IMR-90 (cell line): ENCODE results near the gene TEAD1. TPM values are rescaled to one million over a fixed set of nuclear protein-coding genes. Genes with fewer than 3 reads are reported as not detected.
A peak's percentile ranks its signal among the peaks of the same experiment; 100 is the strongest.

ENCODE experiments used
- ATAC-seq: fragments of 200-7000 bp; cut with Tn5 transposase; 2 replicates; pipeline ENCODE4 v1.9.1; 2020; ENCODE audit warnings: low read depth, mild to moderate bottlenecking, moderate library complexity
- BruUV-seq: library from RNA; stranded (reverse); fragments of 400-500 nt; replicated peaks from 2 replicates; lab custom pipeline; 2021; lab: Mats Ljungman, UMichigan
- CTCF ChIA-PET: fragments of 300-600 bp; formaldehyde crosslinking; extraction: SDS; loops from one replicate; lab custom pipeline; 2021; ENCODE audit warnings: antibody characterized with exemption; lab: Yijun Ruan, JAX
- POLR2A ChIA-PET: fragments of 300-600 bp; sonication (Branson Sonifier 250); formaldehyde crosslinking; loops from one replicate; lab custom pipeline; 2022; ENCODE audit warnings: antibody characterized with exemption; ENCODE audit not compliant: unreplicated experiment; lab: Charles Lee
- DNase-seq: peaks from one replicate; pipeline ENCODE4 v3.0.0; 2013
- H2AFZ ChIP-seq: replicated peaks from 2 replicates; pipeline ENCODE3; 2013; ENCODE audit warnings: low read length, mild to moderate bottlenecking; ENCODE audit not compliant: poor library complexity
- H2AK5ac ChIP-seq: 2 replicates; pipeline ENCODE4 v1.6.1; 2013; ENCODE audit warnings: low read depth, low read length, inconsistent platforms
- H2AK9ac ChIP-seq: replicated peaks from 2 replicates; pipeline ENCODE3; 2013; ENCODE audit warnings: mild to moderate bottlenecking, low read depth, low read length, moderate library complexity; ENCODE audit not compliant: poor library complexity
- H2BK120ac ChIP-seq: 2 replicates; pipeline ENCODE4 v1.6.1; 2013; ENCODE audit warnings: low read depth, low read length, inconsistent platforms
- H2BK15ac ChIP-seq: 3 replicates; pipeline ENCODE4 v1.6.1; 2013; ENCODE audit warnings: low read depth, low read length, inconsistent platforms
- H2BK20ac ChIP-seq: 2 replicates; pipeline ENCODE4 v1.6.1; 2013; ENCODE audit warnings: low read depth, mild to moderate bottlenecking, inconsistent platforms, low read length, moderate library complexity
- H2BK5ac ChIP-seq: 2 replicates; pipeline ENCODE4 v1.6.1; 2013; ENCODE audit warnings: mild to moderate bottlenecking, low read depth, low read length, inconsistent platforms; ENCODE audit not compliant: poor library complexity, severe bottlenecking
- H3K14ac ChIP-seq: replicated peaks from 2 replicates; pipeline ENCODE4 v1.6.1; 2013; ENCODE audit warnings: low read depth, low read length, inconsistent platforms
- H3K18ac ChIP-seq: 2 replicates; pipeline ENCODE4 v1.6.1; 2013; ENCODE audit warnings: low read depth, low read length, control low read depth
- H3K23ac ChIP-seq: 2 replicates; pipeline ENCODE4 v1.6.1; 2013; ENCODE audit warnings: low read depth, low read length, inconsistent platforms
- H3K27ac ChIP-seq: 2 replicates; pipeline ENCODE4 v1.5.1; 2013; ENCODE audit warnings: mild to moderate bottlenecking, control low read depth, low read length; ENCODE audit not compliant: insufficient read depth
- H3K27me3 ChIP-seq: 2 replicates; pipeline ENCODE4 v1.6.1; 2013; ENCODE audit warnings: low read length; ENCODE audit not compliant: control insufficient read depth, insufficient read depth
- H3K36me3 ChIP-seq: 2 replicates; pipeline ENCODE4 v1.6.1; 2013; ENCODE audit warnings: low read length, mixed read lengths; ENCODE audit not compliant: control insufficient read depth, insufficient read depth
- H3K4ac ChIP-seq: 2 replicates; pipeline ENCODE4 v1.6.1; 2013; ENCODE audit warnings: low read depth, low read length, inconsistent platforms
- H3K4me1 ChIP-seq: 2 replicates; pipeline ENCODE4 v1.6.1; 2013; ENCODE audit warnings: low read length, mixed read lengths; ENCODE audit not compliant: control insufficient read depth, insufficient read depth
- H3K4me2 ChIP-seq: 2 replicates; pipeline ENCODE4 v1.6.1; 2013; ENCODE audit warnings: low read depth, mild to moderate bottlenecking, control low read depth, low read length, moderate library complexity
- H3K4me3 ChIP-seq: 2 replicates; pipeline ENCODE4 v1.5.1; 2013; ENCODE audit warnings: low read depth, mild to moderate bottlenecking, control low read depth, low read length, moderate library complexity; ENCODE audit not compliant: insufficient read depth
- H3K56ac ChIP-seq: 2 replicates; pipeline ENCODE4 v1.6.1; 2013; ENCODE audit warnings: low read length, inconsistent platforms; ENCODE audit not compliant: insufficient read depth; ENCODE audit errors: extremely low read depth
- H3K79me1 ChIP-seq, 2 experiments: 2 replicates each; pipeline ENCODE4 v1.6.1; 2013; ENCODE audit warnings: low read length in 2 of 2, inconsistent platforms in 1 of 2, low read depth in 1 of 2
- H3K9ac ChIP-seq: 2 replicates; pipeline ENCODE4 v1.6.1; 2013; ENCODE audit warnings: low read depth, low read length, control low read depth
- H3K9me1 ChIP-seq: 2 replicates; pipeline ENCODE4 v1.6.1; 2013; ENCODE audit warnings: low read length, inconsistent platforms; ENCODE audit not compliant: insufficient read depth
- H3K9me3 ChIP-seq: 2 replicates; pipeline ENCODE4 v1.6.1; 2013; ENCODE audit warnings: low read length; ENCODE audit not compliant: control insufficient read depth, insufficient read depth
- H4K20me1 ChIP-seq: 2 replicates; pipeline ENCODE4 v1.6.1; 2013; ENCODE audit warnings: low read length, inconsistent platforms; ENCODE audit not compliant: insufficient read depth
- H4K5ac ChIP-seq: 2 replicates; pipeline ENCODE4 v1.6.1; 2013; ENCODE audit warnings: mild to moderate bottlenecking, low read depth, low read length, control low read depth
- H4K8ac ChIP-seq, 2 experiments: 2 replicates each; pipeline ENCODE4 v1.6.1; 2013; ENCODE audit warnings: low read depth in 2 of 2, low read length in 2 of 2, control low read depth in 1 of 2, inconsistent platforms in 1 of 2
- H4K91ac ChIP-seq: 2 replicates; pipeline ENCODE4 v1.6.1; 2013; ENCODE audit warnings: low read depth, low read length, inconsistent platforms; ENCODE audit not compliant: insufficient read depth
- MAFK ChIP-seq: IDR thresholded peaks from 2 replicates; pipeline ENCODE4 v1.6.1; 2012; ENCODE audit warnings: low read depth, low read length, improper control_type of control experiment
- RFX5 ChIP-seq: IDR thresholded peaks from 2 replicates; pipeline ENCODE4 v1.8.0; 2012; ENCODE audit warnings: low read depth, mild to moderate bottlenecking, low read length, moderate library complexity
- WGBS, 2 experiments: methylation state at CpG; one replicate each; pipeline versions ENCODE4 v1.1.5 to v1.1.7; 2013; ENCODE audit warnings: missing lambda C conversion rate in 2 of 2; ENCODE audit not compliant: insufficient read length in 1 of 2; ENCODE audit errors: extremely low coverage in 2 of 2; 5-methylcytosine and 5-hydroxymethylcytosine counted together
- dilution Hi-C: fragments of 300-500 bp; cut with HindIII; formaldehyde crosslinking; loops from one replicate; pipeline ENCODE4 v1.14.3; 2018; ENCODE audit warnings: low sequenced_read_pairs; ENCODE audit not compliant: unreplicated experiment
- in situ Hi-C: fragments of 300-500 bp; cut with MboI; formaldehyde crosslinking; loops from 3 replicates; pipeline ENCODE4 v1.14.3; 2019; ENCODE audit warnings: low sequenced_read_pairs, inconsistent platforms, mixed read lengths
- intact Hi-C: fragments of 100-400 bp; cut with micrococcal nuclease; formaldehyde crosslinking; loops from 2 replicates; pipeline ENCODE4 v1.10.0; 2022
- polyA plus RNA-seq, 3 experiments: library from polyadenylated mRNA; depleted of rRNA; stranded (reverse); fragments of >200 nt; gene quantifications; 2 replicates each; pipeline ENCODE4 v1.2.3, GENCODE V29; 2012; ENCODE audit warnings: low replicate concordance in 1 of 3
- total RNA-seq: library from RNA; depleted of rRNA; stranded (reverse); fragments of >200 nt; gene quantifications from 2 replicates; pipeline ENCODE4 v1.2.3, GENCODE V29; 2012

The TEAD1 gene
- total and polyA plus RNA-seq, 2 of the 4 experiments (the other 2 are of a cell fraction) = 51.8 to 69.2 TPM

DNA sequence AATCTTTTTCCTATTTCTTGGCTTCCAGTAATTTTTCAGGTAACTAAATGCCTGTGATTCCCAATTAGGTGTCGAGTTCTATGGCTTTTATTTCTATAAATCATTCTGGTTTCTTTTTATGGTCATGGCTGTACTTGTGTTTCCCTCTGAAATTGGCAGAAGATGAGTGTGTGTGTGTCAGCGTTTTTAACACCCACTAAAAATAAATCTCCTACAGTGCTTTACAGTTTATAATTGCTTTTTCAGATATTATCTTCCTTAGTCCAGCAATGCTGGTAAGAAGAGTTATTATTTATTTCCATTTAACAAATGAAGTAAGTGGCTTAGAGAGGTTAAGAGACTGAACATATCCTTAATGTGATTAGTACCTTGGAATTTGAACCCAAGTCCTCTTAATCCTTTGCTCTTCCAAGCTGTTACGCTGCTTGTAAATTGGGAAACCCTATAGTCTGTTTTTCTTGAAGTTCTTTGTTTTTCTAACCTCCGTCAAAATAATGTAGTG lies 125.2 kb downstream of the TEAD1 start:
- Histone ChIP-seq H3K4me2 (no peak overlapping the region), H2BK20ac (no peak overlapping the region), H4K5ac (no peak overlapping the region), H3K18ac (no peak overlapping the region), H3K27ac (no peak overlapping the region), H4K8ac (no peak overlapping the region), H4K91ac (no peak overlapping the region), H3K56ac (no peak overlapping the region), H3K4me3 (no peak overlapping the region), H3K27me3 (no peaks in the 10 kb centered on the region), H3K4me1 (peaks cover 34% of the 10 kb centered on the region), H3K4ac (no peak overlapping the region), H3K79me1 (peaks cover 53 to 95% of the 10 kb centered on the region in 2 experiments), H3K23ac (no peak overlapping the region), H2BK5ac (no peak overlapping the region), H4K20me1 (peaks cover 89% of the 10 kb centered on the region), H3K9ac (no peak overlapping the region), H3K9me1 (peaks cover 49% of the 10 kb centered on the region), H2AK5ac (no peak overlapping the region), H3K36me3 (peaks cover 19% of the 10 kb centered on the region), H2BK15ac (no peak overlapping the region), H3K9me3 (no peaks in the 10 kb centered on the region), H2AK9ac (no peak overlapping the region), H2BK120ac (no peak overlapping the region), H2AFZ (no peak overlapping the region), H3K14ac (no peak overlapping the region)
- ATAC-seq (no peak), DNase-seq (no peak)
- intact Hi-C loops (no loop called here), in situ Hi-C loops (no loop called here), dilution Hi-C loops (no loop called here)
- POLR2A ChIA-PET = no interaction called here
- no peak for TF ChIP-seq RFX5
- TF ChIP-seq MAFK = 0 out of 2 replicates have a peak, but pooled peaks have one; percentile 38
- no CpG with 5 or more reads among the region's 4 CpGs for WGBS, 2 experiments
- BruUV-seq = no TSS peak
- CTCF ChIA-PET = interaction anchor here (1.0 kb wide), 1 partner anchor 89 kb away, joined by 3 read pairs; no protein-coding TSS in a partner anchor
